GM21515 (cell line): Measurements from ENCODE around the gene ARMS2.

Experiments used
- ATAC-seq: cut with Tn5 transposase; IDR thresholded peaks from one replicate; pipeline ENCODE4 v1.9.1; 2021; ENCODE audit not compliant: unreplicated experiment

The ARMS2 gene

GRCh38 chr10:122492999-122493481 lies 38.6 kb downstream of the ARMS2 start:
- no peak for ATAC-seq

- no peak for ATAC-seq
These were observed 39.3 kb downstream of the ARMS2 start for GRCh38 chr10:122493761-122494160.

- ATAC-seq, result no peak
These were observed 39.8 kb downstream of the ARMS2 start for GRCh38 chr10:122494173-122494820.

GRCh38 chr10:122494833-122495232 lies 40.4 kb downstream of the ARMS2 start:
- ATAC-seq, result no peak

- no peak for ATAC-seq
These were observed 41.2 kb downstream of the ARMS2 start for GRCh38 chr10:122495406-122496340.

GRCh38 chr10:122497241-122497640 lies 42.8 kb downstream of the ARMS2 start:
- no peak for ATAC-seq

GRCh38 chr10:122498521-122498920 lies 44.1 kb downstream of the ARMS2 start:
- no peak for ATAC-seq

- no peak for ATAC-seq
These were observed 44.6 kb downstream of the ARMS2 start for GRCh38 chr10:122499012-122499411.

- ATAC-seq, result no peak
These were observed 45.1 kb downstream of the ARMS2 start for GRCh38 chr10:122499491-122499941.

GRCh38 chr10:122500194-122500593 lies 45.7 kb downstream of the ARMS2 start:
- ATAC-seq, result no peak

- no peak for ATAC-seq
These were observed 46.3 kb downstream of the ARMS2 start for GRCh38 chr10:122500726-122501125.

GRCh38 chr10:122503012-122503411 lies 48.6 kb downstream of the ARMS2 start:
- ATAC-seq, result no peak

GRCh38 chr10:122503886-122504609 lies 49.6 kb downstream of the ARMS2 start:
- ATAC-seq, result no peak

- ATAC-seq, result no peak
These were observed 50.1 kb downstream of the ARMS2 start for GRCh38 chr10:122504610-122504950.

- no peak for ATAC-seq
These were observed 50.6 kb downstream of the ARMS2 start for GRCh38 chr10:122505011-122505410.

GRCh38 chr10:122505885-122506645 lies 51.6 kb downstream of the ARMS2 start:
- ATAC-seq, result no peak
